SK-N-SH treated with all-trans-retinoic acid at 6 μM for 48 hours (cell line): ENCODE data around the gene FOXB1.

Experiments used
- CSDC2 ChIP-seq: fragments of 250-450 bp; sonication (Bioruptor Pico); IDR thresholded peaks from 2 replicates; pipeline ENCODE4 v1.5.0; 2020; ENCODE audit warnings: mild to moderate bottlenecking, moderate library complexity
- ESRRG ChIP-seq: fragments of 250-450 bp; sonication (Bioruptor Pico); IDR thresholded peaks from 2 replicates; pipeline ENCODE4 v1.6.1; 2021; ENCODE audit warnings: mild to moderate bottlenecking
- POU6F1 ChIP-seq: fragments of 250-450 bp; sonication (Bioruptor Pico); IDR thresholded peaks from 2 replicates; pipeline ENCODE4 v1.8.0; 2021; ENCODE audit warnings: low read depth, mild to moderate bottlenecking, moderate library complexity, borderline replicate concordance
- RARB ChIP-seq: fragments of 250-450 bp; sonication (Bioruptor Pico); IDR thresholded peaks from 2 replicates; pipeline ENCODE4 v1.8.0; 2021; ENCODE audit warnings: mild to moderate bottlenecking, moderate library complexity
- ZNF8 ChIP-seq: fragments of 450-650 bp; formaldehyde crosslinking; IDR thresholded peaks from 2 replicates; pipeline ENCODE4 v1.5.0; 2020; ENCODE audit warnings: mild to moderate bottlenecking, moderate library complexity
- TF ChIP-seq, protein P1 (sequence below): fragments of 250-450 bp; sonication (Bioruptor Pico); IDR thresholded peaks from 2 replicates; pipeline ENCODE4 v1.5.1; 2020; ENCODE audit warnings: low read depth, mild to moderate bottlenecking, moderate library complexity
- TF ChIP-seq, protein P2 (sequence below): fragments of 250-450 bp; sonication (Bioruptor Pico); IDR thresholded peaks from 2 replicates; pipeline ENCODE4 v1.8.0; 2020; ENCODE audit warnings: mild to moderate bottlenecking, moderate library complexity, borderline replicate concordance

DNA sequence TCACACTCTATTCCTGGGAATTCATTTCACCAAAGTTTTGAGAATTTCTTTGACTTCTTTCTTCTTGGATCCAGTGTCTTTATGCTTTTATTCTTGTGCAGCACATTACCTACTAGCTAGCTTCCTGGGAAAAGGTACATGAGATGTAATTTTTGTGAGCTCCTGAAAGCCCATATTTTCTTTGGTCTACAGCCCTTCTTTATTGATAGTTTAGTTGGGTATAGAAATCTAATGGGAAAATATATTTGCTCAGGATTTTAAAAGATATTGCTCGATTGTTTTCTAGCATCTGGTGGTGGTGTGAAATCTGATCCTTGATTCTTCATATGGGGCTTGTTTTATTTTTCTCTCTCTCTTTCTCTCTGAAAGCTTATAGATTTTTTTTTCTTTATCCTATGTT, 45.8 kb downstream of the FOXB1 start:
- TF ChIP-seq RARB (CRISPR knock-in tag) = no peak
- TF ChIP-seq, protein P1, sequence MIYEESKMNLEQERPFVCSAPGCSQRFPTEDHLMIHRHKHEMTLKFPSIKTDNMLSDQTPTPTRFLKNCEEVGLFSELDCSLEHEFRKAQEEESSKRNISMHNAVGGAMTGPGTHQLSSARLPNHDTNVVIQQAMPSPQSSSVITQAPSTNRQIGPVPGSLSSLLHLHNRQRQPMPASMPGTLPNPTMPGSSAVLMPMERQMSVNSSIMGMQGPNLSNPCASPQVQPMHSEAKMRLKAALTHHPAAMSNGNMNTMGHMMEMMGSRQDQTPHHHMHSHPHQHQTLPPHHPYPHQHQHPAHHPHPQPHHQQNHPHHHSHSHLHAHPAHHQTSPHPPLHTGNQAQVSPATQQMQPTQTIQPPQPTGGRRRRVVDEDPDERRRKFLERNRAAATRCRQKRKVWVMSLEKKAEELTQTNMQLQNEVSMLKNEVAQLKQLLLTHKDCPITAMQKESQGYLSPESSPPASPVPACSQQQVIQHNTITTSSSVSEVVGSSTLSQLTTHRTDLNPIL (CRISPR knock-in tag) = no peak
- no peak for TF ChIP-seq ZNF8 (CRISPR knock-in tag)
- TF ChIP-seq, protein P2, sequence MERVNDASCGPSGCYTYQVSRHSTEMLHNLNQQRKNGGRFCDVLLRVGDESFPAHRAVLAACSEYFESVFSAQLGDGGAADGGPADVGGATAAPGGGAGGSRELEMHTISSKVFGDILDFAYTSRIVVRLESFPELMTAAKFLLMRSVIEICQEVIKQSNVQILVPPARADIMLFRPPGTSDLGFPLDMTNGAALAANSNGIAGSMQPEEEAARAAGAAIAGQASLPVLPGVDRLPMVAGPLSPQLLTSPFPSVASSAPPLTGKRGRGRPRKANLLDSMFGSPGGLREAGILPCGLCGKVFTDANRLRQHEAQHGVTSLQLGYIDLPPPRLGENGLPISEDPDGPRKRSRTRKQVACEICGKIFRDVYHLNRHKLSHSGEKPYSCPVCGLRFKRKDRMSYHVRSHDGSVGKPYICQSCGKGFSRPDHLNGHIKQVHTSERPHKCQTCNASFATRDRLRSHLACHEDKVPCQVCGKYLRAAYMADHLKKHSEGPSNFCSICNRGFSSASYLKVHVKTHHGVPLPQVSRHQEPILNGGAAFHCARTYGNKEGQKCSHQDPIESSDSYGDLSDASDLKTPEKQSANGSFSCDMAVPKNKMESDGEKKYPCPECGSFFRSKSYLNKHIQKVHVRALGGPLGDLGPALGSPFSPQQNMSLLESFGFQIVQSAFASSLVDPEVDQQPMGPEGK (CRISPR knock-in tag) = no peak
- TF ChIP-seq ESRRG (CRISPR knock-in tag) = no peak
- no peak for TF ChIP-seq POU6F1 (CRISPR knock-in tag)
- TF ChIP-seq CSDC2 (CRISPR knock-in tag) = no peak
